Measurements from ENCODE around the gene EYA4. TPM values are rescaled to one million over a fixed set of nuclear protein-coding genes. Genes with fewer than 3 reads are reported as not detected.

EYA4 gene
- total and polyA plus RNA-seq, 2 of the 4 experiments (the other 2 are of a cell fraction) = 5.7 to 11.1 TPM

DNA sequence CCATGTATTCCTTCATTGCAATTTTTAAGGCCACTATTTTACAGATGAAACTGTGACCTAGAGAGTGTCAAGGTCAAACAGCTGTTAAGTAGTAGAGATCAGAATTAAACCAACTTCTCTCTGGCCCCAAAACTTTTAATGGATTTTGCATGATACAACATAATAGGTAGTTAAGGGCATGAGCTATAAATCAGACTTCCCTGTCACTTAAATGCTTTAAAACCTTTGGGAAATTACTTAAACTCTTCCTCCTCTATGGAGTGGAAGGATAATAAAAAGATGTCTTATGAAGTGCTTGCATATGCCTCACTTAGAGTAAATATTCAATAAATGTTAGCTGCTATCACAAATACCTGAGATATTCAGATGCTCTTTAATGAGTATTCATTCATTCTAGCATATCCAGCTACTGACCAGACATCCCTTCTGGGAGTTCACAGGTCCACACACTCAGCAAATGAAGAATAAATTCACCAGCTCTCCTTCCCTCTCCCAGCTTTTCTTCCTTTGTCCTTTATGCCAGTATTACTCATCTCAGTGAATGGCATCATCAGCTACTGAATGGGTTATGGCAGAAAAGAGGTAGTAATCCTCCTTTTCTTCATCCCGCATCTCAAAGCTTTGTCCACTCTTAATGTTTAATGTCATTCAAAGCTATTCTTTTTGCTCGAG is 36.2 kb downstream of the EYA4 start:
- no peak for DNase-seq
- in situ Hi-C loops (cut with MboI; ENCODE audit: low sequenced_read_pairs) = no loop called here
- Histone ChIP-seq H3K18ac (ENCODE audit: low read depth, low read length) (no peak overlapping the region), H2BK120ac (ENCODE audit: low read depth, low read length) (no peak overlapping the region), H3K9me3 (ENCODE audit: control insufficient read depth, insufficient read depth, low read length) (no peaks in the 10 kb centered on the region), H2AFZ (replicated peaks; ENCODE audit: low read length, poor library complexity) (no peak overlapping the region), H3K9ac (ENCODE audit: low read depth, low read length) (no peak overlapping the region), H2BK5ac (ENCODE audit: low read depth, low read length, poor library complexity, severe bottlenecking) (no peak overlapping the region), H3K23ac (ENCODE audit: low read depth, low read length) (no peak overlapping the region), H4K5ac (ENCODE audit: low read depth, low read length) (no peak overlapping the region), H2AK5ac (ENCODE audit: low read depth, low read length) (no peak overlapping the region), H4K8ac (ENCODE audit: low read depth in 2 of 2, low read length in 2 of 2) (no peak overlapping the region), H3K14ac (replicated peaks; ENCODE audit: low read depth, low read length) (no peak overlapping the region), H3K4me3 (ENCODE audit: insufficient read depth, low read depth, low read length) (no peak overlapping the region), H3K79me1 (ENCODE audit: low read depth in 1 of 2, low read length in 2 of 2) (peaks cover 7 to 10% of the 10 kb centered on the region in 2 experiments; a peak in 2 of 4 replicates), H3K9me1 (ENCODE audit: insufficient read depth, low read length) (no peaks in the 10 kb centered on the region), H4K20me1 (ENCODE audit: insufficient read depth, low read length) (0 out of 2 replicates have a peak, but pooled peaks cover 2% of the 10 kb centered on the region), H3K27me3 (ENCODE audit: control insufficient read depth, insufficient read depth, low read length) (no peaks in the 10 kb centered on the region), H2BK15ac (ENCODE audit: low read depth, low read length) (no peak overlapping the region), H2BK20ac (ENCODE audit: low read depth, low read length) (no peak overlapping the region), H3K56ac (ENCODE audit: extremely low read depth, insufficient read depth, low read length) (no peak overlapping the region), H3K4me1 (ENCODE audit: control insufficient read depth, insufficient read depth, low read length) (peaks cover 2% of the 10 kb centered on the region; the same call in 1 of the 2 replicates), H3K36me3 (ENCODE audit: control insufficient read depth, insufficient read depth, low read length) (peaks cover 6% of the 10 kb centered on the region), H3K4me2 (ENCODE audit: low read depth, low read length) (no peak overlapping the region), H3K4ac (ENCODE audit: low read depth, low read length) (no peak overlapping the region), H2AK9ac (replicated peaks; ENCODE audit: low read depth, low read length, poor library complexity) (no peak overlapping the region), H3K27ac (ENCODE audit: insufficient read depth, low read length) (no peak overlapping the region), H4K91ac (ENCODE audit: insufficient read depth, low read depth, low read length) (no peak overlapping the region)
- CTCF ChIA-PET = no interaction called here
- POLR2A ChIA-PET (ENCODE audit: unreplicated experiment) = no interaction called here
- intact Hi-C loops (cut with micrococcal nuclease) = no loop called here
- WGBS, 2 experiments (ENCODE audit: extremely low coverage in 2 of 2, insufficient read length in 1 of 2) = no CpG with 5 or more reads among the region's 2 CpGs
- ATAC-seq (ENCODE audit: low read depth) = no peak
- dilution Hi-C loops (cut with HindIII; ENCODE audit: low sequenced_read_pairs, unreplicated experiment) = no loop called here
- no TSS peak for BruUV-seq (replicated peaks)
- no peak for TF ChIP-seq CHD1 (IDR thresholded peaks at IDR 0.05; ENCODE audit: low read depth, low read length)
- TF ChIP-seq, protein P1, sequence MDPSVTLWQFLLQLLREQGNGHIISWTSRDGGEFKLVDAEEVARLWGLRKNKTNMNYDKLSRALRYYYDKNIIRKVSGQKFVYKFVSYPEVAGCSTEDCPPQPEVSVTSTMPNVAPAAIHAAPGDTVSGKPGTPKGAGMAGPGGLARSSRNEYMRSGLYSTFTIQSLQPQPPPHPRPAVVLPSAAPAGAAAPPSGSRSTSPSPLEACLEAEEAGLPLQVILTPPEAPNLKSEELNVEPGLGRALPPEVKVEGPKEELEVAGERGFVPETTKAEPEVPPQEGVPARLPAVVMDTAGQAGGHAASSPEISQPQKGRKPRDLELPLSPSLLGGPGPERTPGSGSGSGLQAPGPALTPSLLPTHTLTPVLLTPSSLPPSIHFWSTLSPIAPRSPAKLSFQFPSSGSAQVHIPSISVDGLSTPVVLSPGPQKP (IDR thresholded peaks at IDR 0.05; ENCODE audit: borderline replicate concordance, low read depth, low read length) = no peak
- TF ChIP-seq RAD21 (IDR thresholded peaks at IDR 0.05; ENCODE audit: low read length) = no peak
- TF ChIP-seq NFE2L2 (IDR thresholded peaks at IDR 0.05; ENCODE audit: low read depth, low read length) = no peak
- no peak for TF ChIP-seq MAFK (IDR thresholded peaks at IDR 0.05; ENCODE audit: low read depth, low read length)
- TF ChIP-seq RFX5 (IDR thresholded peaks at IDR 0.05; ENCODE audit: low read depth, low read length) = no peak
- TF ChIP-seq, protein P2, sequence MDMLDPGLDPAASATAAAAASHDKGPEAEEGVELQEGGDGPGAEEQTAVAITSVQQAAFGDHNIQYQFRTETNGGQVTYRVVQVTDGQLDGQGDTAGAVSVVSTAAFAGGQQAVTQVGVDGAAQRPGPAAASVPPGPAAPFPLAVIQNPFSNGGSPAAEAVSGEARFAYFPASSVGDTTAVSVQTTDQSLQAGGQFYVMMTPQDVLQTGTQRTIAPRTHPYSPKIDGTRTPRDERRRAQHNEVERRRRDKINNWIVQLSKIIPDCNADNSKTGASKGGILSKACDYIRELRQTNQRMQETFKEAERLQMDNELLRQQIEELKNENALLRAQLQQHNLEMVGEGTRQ (IDR thresholded peaks at IDR 0.05; ENCODE audit: low read depth, low read length) = no peak
- no peak for TF ChIP-seq RCOR1 (IDR thresholded peaks at IDR 0.05; ENCODE audit: insufficient replicate concordance, low read length)
- TF ChIP-seq MXI1 (IDR thresholded peaks at IDR 0.05; ENCODE audit: borderline replicate concordance, low read depth, low read length) = no peak
- TF ChIP-seq BHLHE40 (IDR thresholded peaks at IDR 0.05; ENCODE audit: low read depth, low read length) = no peak
- no peak for TF ChIP-seq SMC3 (IDR thresholded peaks at IDR 0.05; ENCODE audit: low read depth, low read length)
- no peak for TF ChIP-seq CEBPB (IDR thresholded peaks at IDR 0.05; ENCODE audit: low read depth, low read length)
- TF ChIP-seq MAZ (IDR thresholded peaks at IDR 0.05; ENCODE audit: borderline replicate concordance, low read depth, low read length) = no peak
- TF ChIP-seq FOS (IDR thresholded peaks at IDR 0.05; ENCODE audit: low read depth, low read length) = no peak
- no peak for TF ChIP-seq POLR2A (IDR thresholded peaks at IDR 0.05; ENCODE audit: low read depth, low read length)
- TF ChIP-seq, protein P3, sequence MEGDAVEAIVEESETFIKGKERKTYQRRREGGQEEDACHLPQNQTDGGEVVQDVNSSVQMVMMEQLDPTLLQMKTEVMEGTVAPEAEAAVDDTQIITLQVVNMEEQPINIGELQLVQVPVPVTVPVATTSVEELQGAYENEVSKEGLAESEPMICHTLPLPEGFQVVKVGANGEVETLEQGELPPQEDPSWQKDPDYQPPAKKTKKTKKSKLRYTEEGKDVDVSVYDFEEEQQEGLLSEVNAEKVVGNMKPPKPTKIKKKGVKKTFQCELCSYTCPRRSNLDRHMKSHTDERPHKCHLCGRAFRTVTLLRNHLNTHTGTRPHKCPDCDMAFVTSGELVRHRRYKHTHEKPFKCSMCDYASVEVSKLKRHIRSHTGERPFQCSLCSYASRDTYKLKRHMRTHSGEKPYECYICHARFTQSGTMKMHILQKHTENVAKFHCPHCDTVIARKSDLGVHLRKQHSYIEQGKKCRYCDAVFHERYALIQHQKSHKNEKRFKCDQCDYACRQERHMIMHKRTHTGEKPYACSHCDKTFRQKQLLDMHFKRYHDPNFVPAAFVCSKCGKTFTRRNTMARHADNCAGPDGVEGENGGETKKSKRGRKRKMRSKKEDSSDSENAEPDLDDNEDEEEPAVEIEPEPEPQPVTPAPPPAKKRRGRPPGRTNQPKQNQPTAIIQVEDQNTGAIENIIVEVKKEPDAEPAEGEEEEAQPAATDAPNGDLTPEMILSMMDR (conservative IDR thresholded peaks at IDR 0.05; ENCODE audit: low read depth, low read length) = no peak

Measured in IMR-90 (cell line).